K562 (cell line): ENCODE measurements around the gene HDAC6. TPM values are rescaled to one million over a fixed set of nuclear protein-coding genes. Genes with fewer than 3 reads are reported as not detected.

Source experiments
- ARNT ChIP-seq, 2 experiments: fragments of 450-650 bp; IDR thresholded peaks; 2 replicates each; pipeline ENCODE4 v1.6.1; 2016; ENCODE audit warnings: mild to moderate bottlenecking in 1 of 2
- CHD1 ChIP-seq: fragments of 200-600 bp; sonication (generic); IDR thresholded peaks from one replicate; pipeline ENCODE4 v1.6.1; 2012; ENCODE audit warnings: mild to moderate bottlenecking, moderate library complexity, low read length, inconsistent platforms
- EHMT2 ChIP-seq: fragments of 450-650 bp; IDR thresholded peaks from 2 replicates; pipeline ENCODE4 v1.6.1; 2018; ENCODE audit warnings: antibody characterized with exemption
- EP400 ChIP-seq: fragments of 450-650 bp; IDR thresholded peaks from 2 replicates; pipeline ENCODE4 v1.6.1; 2017; ENCODE audit warnings: antibody characterized with exemption, mild to moderate bottlenecking, moderate library complexity
- GABPB2 ChIP-seq: fragments of 250-450 bp; sonication (Bioruptor Pico); conservative IDR thresholded peaks from 2 replicates; pipeline ENCODE4 v1.5.1; 2021; ENCODE audit warnings: mild to moderate bottlenecking
- GTF2A2 ChIP-seq: IDR thresholded peaks from 2 replicates; pipeline ENCODE4 v1.6.1; 2016; ENCODE audit warnings: mild to moderate bottlenecking, missing genetic modification characterization, missing compliant biosample characterization
- HDAC2 ChIP-seq: fragments of 450-650 bp; IDR thresholded peaks from 2 replicates; pipeline ENCODE4 v1.6.1; 2016; ENCODE audit warnings: mild to moderate bottlenecking
- HLTF ChIP-seq: fragments of 450-650 bp; IDR thresholded peaks from 2 replicates; pipeline ENCODE4 v1.6.1; 2016
- KDM2B ChIP-seq: fragments of 250-450 bp; sonication (Bioruptor Pico); IDR thresholded peaks from 2 replicates; pipeline ENCODE4 v1.8.0; 2021; ENCODE audit warnings: mild to moderate bottlenecking, moderate library complexity
- NBN ChIP-seq: fragments of 450-650 bp; IDR thresholded peaks from 2 replicates; pipeline ENCODE4 v1.6.1; 2016; ENCODE audit warnings: low read depth, mild to moderate bottlenecking
- NFRKB ChIP-seq: fragments of 450-650 bp; IDR thresholded peaks from 2 replicates; pipeline ENCODE4 v1.6.1; 2016; ENCODE audit warnings: low read depth
- PRMT5 ChIP-seq: sonication (generic); formaldehyde crosslinking; IDR thresholded peaks from 2 replicates; pipeline ENCODE4 v1.5.0; 2020; ENCODE audit warnings: missing genetic modification reagents
- SETDB1 ChIP-seq: IDR thresholded peaks from one replicate; pipeline ENCODE4 v1.6.1; 2012; ENCODE audit warnings: low read length, control low read depth, inconsistent platforms
- SP1 ChIP-seq: sonication (generic); formaldehyde crosslinking; IDR thresholded peaks from 2 replicates; pipeline ENCODE4 v1.8.1; 2022; ENCODE audit warnings: mild to moderate bottlenecking, missing genetic modification reagents
- TEAD4 ChIP-seq, 2 experiments: sonication (generic) in 1 of 2; formaldehyde crosslinking in 1 of 2; IDR thresholded peaks; 2 replicates each; pipeline versions ENCODE4 v1.6.1 to v1.8.0; 2012 to 2022; ENCODE audit warnings: borderline replicate concordance in 1 of 2, inconsistent platforms in 1 of 2, low read length in 1 of 2, mild to moderate bottlenecking in 1 of 2, missing genetic modification reagents in 1 of 2
- ZNF133 ChIP-seq: fragments of 250-450 bp; sonication (Bioruptor Pico); IDR thresholded peaks from 2 replicates; pipeline ENCODE4 v1.4.0; 2020; ENCODE audit warnings: mild to moderate bottlenecking
- ZNF263 ChIP-seq: sonication (generic); formaldehyde crosslinking; IDR thresholded peaks from 2 replicates; pipeline ENCODE4 v1.8.0; 2022; ENCODE audit warnings: mild to moderate bottlenecking, missing genetic modification reagents, borderline replicate concordance
- ZNF324 ChIP-seq: fragments of 250-450 bp; sonication (Bioruptor Pico); IDR thresholded peaks from 2 replicates; pipeline ENCODE4 v1.4.0; 2020; ENCODE audit warnings: mild to moderate bottlenecking
- polyA plus RNA-seq, 8 experiments: library from polyadenylated mRNA; depleted of rRNA in 4 of 8; stranded (reverse) in 5 of 8; unstranded in 3 of 8; fragments of >200 nt; fragmentation: Nextera tagmentation in 2 of 8; fragmentation: Illumina TruSeq in 1 of 8; extraction: Ambion mirVana in 2 of 8; extraction: Trizol in 1 of 8; gene quantifications; 2 replicates each; pipeline versions ENCODE4 v1.2.1 to v1.2.3, GENCODE V29; 2011 to 2014; ENCODE audit warnings: inconsistent platforms in 1 of 8, missing spikeins in 1 of 8
- total RNA-seq, 7 experiments: library from RNA; depleted of rRNA in 6 of 7; stranded (reverse); fragments of >200 nt in 6 of 7; fragmentation: Illumina TruSeq in 2 of 7; extraction: Trizol in 2 of 7; gene quantifications; 2 replicates each; pipeline versions ENCODE4 v1.2.1 to v1.2.3, GENCODE V29; 2011 to 2021; ENCODE audit warnings: low replicate concordance in 1 of 7
- TF ChIP-seq, protein P1 (sequence below), 2 experiments: fragments of 150-350 bp in 1 of 2; IDR thresholded peaks; 2 replicates each; pipeline ENCODE4 v1.6.1; 2012 to 2016; ENCODE audit warnings: low read depth in 2 of 2, low read length in 2 of 2, mild to moderate bottlenecking in 1 of 2, moderate library complexity in 1 of 2
- TF ChIP-seq, protein P2 (sequence below), 2 experiments: fragments of 200-800 bp in 1 of 2; sonication (Bioruptor generic) in 1 of 2; sonication (generic) in 1 of 2; formaldehyde crosslinking in 1 of 2; IDR thresholded peaks in 1 of 2; conservative IDR thresholded peaks in 1 of 2; 2 replicates each; pipeline versions ENCODE4 v1.5.0 to v1.6.1; 2016 to 2020; ENCODE audit warnings: missing compliant biosample characterization in 1 of 2, missing genetic modification characterization in 1 of 2, missing genetic modification reagents in 1 of 2
- TF ChIP-seq, protein P3 (sequence below): sonication (generic); formaldehyde crosslinking; IDR thresholded peaks from 2 replicates; pipeline ENCODE4 v1.8.0; 2023; ENCODE audit warnings: mild to moderate bottlenecking, missing genetic modification reagents

The HDAC6 gene
- total and polyA plus RNA-seq, 9 of the 15 experiments (the other 6 are each of a cell fraction or from before 2014, with no cell fraction given) = 29.9 to 101 (median 71.2) TPM

DNA sequence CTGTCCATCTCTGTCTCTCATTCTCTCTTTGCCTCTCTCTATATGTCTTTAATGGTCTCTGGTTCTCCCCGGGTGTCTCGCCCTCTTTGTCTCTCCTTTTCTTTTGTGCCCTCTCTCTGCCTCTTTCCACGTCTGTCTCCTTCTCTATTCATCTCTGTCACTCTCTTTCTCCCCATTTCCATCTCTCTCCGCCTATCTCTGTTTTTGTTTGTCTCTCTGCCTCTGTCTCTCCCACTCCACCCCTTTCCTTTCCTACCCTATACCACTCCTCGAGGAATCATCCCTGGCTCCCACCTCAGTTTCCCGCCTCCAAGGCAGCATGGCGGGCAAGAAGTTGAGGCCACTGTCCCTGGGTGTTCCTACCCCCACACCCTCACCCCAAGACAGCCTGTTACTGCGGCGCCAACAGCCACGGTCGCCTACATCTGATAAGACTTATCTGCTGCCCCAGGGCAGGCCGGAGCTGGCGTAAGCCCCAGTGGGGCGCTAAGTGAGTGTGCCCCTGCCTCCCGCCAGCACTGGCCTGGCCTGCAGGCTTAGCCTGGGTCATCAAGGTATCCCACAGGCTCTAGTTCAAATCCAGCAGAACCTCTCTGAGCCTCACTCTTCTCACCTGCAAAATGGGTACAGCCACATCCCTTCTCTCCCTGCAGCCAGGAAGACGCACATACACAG, 16.2 kb upstream of the HDAC6 start (continued):
- TF ChIP-seq NFRKB = peak; percentile 64; the same call in 1 of the 2 replicates
- no peak for TF ChIP-seq ZNF263 (CRISPR knock-in tag)
- TF ChIP-seq, protein P1, sequence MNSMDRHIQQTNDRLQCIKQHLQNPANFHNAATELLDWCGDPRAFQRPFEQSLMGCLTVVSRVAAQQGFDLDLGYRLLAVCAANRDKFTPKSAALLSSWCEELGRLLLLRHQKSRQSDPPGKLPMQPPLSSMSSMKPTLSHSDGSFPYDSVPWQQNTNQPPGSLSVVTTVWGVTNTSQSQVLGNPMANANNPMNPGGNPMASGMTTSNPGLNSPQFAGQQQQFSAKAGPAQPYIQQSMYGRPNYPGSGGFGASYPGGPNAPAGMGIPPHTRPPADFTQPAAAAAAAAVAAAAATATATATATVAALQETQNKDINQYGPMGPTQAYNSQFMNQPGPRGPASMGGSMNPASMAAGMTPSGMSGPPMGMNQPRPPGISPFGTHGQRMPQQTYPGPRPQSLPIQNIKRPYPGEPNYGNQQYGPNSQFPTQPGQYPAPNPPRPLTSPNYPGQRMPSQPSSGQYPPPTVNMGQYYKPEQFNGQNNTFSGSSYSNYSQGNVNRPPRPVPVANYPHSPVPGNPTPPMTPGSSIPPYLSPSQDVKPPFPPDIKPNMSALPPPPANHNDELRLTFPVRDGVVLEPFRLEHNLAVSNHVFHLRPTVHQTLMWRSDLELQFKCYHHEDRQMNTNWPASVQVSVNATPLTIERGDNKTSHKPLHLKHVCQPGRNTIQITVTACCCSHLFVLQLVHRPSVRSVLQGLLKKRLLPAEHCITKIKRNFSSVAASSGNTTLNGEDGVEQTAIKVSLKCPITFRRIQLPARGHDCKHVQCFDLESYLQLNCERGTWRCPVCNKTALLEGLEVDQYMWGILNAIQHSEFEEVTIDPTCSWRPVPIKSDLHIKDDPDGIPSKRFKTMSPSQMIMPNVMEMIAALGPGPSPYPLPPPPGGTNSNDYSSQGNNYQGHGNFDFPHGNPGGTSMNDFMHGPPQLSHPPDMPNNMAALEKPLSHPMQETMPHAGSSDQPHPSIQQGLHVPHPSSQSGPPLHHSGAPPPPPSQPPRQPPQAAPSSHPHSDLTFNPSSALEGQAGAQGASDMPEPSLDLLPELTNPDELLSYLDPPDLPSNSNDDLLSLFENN (IDR thresholded peaks at IDR 0.05; ENCODE audit: low read depth in 2 of 2, low read length in 2 of 2) = no peak
- TF ChIP-seq HLTF = peak; percentile 78; the same call in 1 of the 2 replicates
- TF ChIP-seq SP1 = peak; percentile 50; the same call in 1 of the 2 replicates
- no peak for TF ChIP-seq SETDB1
- no peak for TF ChIP-seq CHD1
- TF ChIP-seq ARNT (IDR thresholded peaks at IDR 0.05) = no peak
- TF ChIP-seq, protein P2, sequence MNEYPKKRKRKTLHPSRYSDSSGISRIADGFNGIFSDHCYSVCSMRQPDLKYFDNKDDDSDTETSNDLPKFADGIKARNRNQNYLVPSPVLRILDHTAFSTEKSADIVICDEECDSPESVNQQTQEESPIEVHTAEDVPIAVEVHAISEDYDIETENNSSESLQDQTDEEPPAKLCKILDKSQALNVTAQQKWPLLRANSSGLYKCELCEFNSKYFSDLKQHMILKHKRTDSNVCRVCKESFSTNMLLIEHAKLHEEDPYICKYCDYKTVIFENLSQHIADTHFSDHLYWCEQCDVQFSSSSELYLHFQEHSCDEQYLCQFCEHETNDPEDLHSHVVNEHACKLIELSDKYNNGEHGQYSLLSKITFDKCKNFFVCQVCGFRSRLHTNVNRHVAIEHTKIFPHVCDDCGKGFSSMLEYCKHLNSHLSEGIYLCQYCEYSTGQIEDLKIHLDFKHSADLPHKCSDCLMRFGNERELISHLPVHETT (CRISPR knock-in tag; conservative IDR thresholded peaks at IDR 0.05 in 1 of 2, IDR thresholded peaks at IDR 0.05 in 1 of 2) = 0 out of 4 replicates have a peak, but pooled peaks of 1 of the 2 experiments have one; percentile 37
- TF ChIP-seq EP400 = no peak
- 0 out of 2 replicates have a peak, but pooled peaks have one; percentile 8 for TF ChIP-seq NBN
- no peak for TF ChIP-seq PRMT5 (CRISPR knock-in tag)
- TF ChIP-seq TEAD4 (IDR thresholded peaks at IDR 0.05; ENCODE audit: low read length) = peak; percentile 70
- TF ChIP-seq TEAD4 (CRISPR knock-in tag; IDR thresholded peaks at IDR 0.05; ENCODE audit: borderline replicate concordance) = no peak
- TF ChIP-seq GABPB2 (CRISPR knock-in tag) = no peak
- peak; percentile 95 for TF ChIP-seq HDAC2
- TF ChIP-seq ZNF324 (CRISPR knock-in tag) = no peak
- TF ChIP-seq, protein P3, sequence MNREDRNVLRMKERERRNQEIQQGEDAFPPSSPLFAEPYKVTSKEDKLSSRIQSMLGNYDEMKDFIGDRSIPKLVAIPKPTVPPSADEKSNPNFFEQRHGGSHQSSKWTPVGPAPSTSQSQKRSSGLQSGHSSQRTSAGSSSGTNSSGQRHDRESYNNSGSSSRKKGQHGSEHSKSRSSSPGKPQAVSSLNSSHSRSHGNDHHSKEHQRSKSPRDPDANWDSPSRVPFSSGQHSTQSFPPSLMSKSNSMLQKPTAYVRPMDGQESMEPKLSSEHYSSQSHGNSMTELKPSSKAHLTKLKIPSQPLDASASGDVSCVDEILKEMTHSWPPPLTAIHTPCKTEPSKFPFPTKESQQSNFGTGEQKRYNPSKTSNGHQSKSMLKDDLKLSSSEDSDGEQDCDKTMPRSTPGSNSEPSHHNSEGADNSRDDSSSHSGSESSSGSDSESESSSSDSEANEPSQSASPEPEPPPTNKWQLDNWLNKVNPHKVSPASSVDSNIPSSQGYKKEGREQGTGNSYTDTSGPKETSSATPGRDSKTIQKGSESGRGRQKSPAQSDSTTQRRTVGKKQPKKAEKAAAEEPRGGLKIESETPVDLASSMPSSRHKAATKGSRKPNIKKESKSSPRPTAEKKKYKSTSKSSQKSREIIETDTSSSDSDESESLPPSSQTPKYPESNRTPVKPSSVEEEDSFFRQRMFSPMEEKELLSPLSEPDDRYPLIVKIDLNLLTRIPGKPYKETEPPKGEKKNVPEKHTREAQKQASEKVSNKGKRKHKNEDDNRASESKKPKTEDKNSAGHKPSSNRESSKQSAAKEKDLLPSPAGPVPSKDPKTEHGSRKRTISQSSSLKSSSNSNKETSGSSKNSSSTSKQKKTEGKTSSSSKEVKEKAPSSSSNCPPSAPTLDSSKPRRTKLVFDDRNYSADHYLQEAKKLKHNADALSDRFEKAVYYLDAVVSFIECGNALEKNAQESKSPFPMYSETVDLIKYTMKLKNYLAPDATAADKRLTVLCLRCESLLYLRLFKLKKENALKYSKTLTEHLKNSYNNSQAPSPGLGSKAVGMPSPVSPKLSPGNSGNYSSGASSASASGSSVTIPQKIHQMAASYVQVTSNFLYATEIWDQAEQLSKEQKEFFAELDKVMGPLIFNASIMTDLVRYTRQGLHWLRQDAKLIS = no peak
- TF ChIP-seq GTF2A2 = no peak
- no peak for TF ChIP-seq ZNF133 (CRISPR knock-in tag)
- peak; percentile 34; the same call in 1 of the 2 replicates for TF ChIP-seq EHMT2
- no peak for TF ChIP-seq KDM2B (CRISPR knock-in tag)
